IPS-18a (cell line): ENCODE measurements around the gene CACNA2D4.

ENCODE experiments used
- H3K27ac ChIP-seq: one replicate; pipeline ENCODE4 v1.5.1; 2013; ENCODE audit warnings: low read length
- H3K27me3 ChIP-seq: one replicate; pipeline ENCODE4 v1.6.1; 2013; ENCODE audit warnings: mild to moderate bottlenecking, low read length; ENCODE audit not compliant: control insufficient read depth, insufficient read depth
- H3K36me3 ChIP-seq: one replicate; pipeline ENCODE4 v1.6.1; 2013; ENCODE audit warnings: low read depth, low read length; ENCODE audit not compliant: control insufficient read depth
- H3K4me1 ChIP-seq: one replicate; pipeline ENCODE4 v1.6.1; 2013; ENCODE audit warnings: low read depth, low read length; ENCODE audit not compliant: control insufficient read depth
- H3K4me3 ChIP-seq: one replicate; pipeline ENCODE4 v1.5.1; 2013; ENCODE audit warnings: low read length
- H3K9ac ChIP-seq: one replicate; pipeline ENCODE4 v1.6.1; 2013; ENCODE audit warnings: mild to moderate bottlenecking, low read length, moderate library complexity
- H3K9me3 ChIP-seq: one replicate; pipeline ENCODE4 v1.6.1; 2013; ENCODE audit warnings: low read depth, low read length; ENCODE audit not compliant: control insufficient read depth

CACNA2D4 gene

DNA sequence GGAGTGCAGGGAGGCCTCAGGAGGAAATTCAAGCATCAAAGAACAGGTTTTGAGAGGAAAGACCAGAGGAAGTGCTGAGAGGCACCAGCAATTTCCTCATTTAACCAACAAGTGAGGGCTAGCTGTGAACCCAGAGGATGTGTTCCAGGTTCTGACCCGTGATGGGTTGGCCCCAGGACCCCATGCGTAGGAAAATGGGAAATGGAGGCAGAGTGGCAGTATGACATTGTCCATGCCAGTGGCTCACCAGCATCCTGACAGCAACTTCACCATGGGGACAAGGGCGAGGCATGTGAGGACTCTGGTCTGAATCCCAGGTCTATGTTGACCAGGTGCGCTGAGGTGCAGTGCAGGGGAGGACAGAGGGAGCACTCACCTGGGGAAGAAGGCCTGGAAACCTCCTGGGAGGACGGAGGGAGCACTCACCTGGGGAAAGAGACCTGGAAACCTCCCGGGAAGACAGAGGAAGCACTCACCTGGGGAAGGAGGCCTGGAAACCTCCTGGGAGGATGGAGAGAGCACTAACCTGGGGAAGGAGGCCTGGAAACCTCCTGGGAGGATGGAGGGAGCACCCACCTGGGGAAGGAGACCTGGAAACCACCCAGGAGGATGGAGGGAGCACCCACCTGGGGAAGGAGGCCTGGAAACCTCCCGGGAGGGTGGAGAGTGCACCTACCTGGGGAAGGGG lies 6.7 kb upstream of the CACNA2D4 start:
- Histone ChIP-seq H3K36me3 (no peaks in the 10 kb centered on the region), H3K9ac (no peak overlapping the region), H3K4me1 (no peaks in the 10 kb centered on the region), H3K4me3 (no peak overlapping the region), H3K9me3 (no peaks in the 10 kb centered on the region), H3K27me3 (no peaks in the 10 kb centered on the region), H3K27ac (no peak overlapping the region)

DNA sequence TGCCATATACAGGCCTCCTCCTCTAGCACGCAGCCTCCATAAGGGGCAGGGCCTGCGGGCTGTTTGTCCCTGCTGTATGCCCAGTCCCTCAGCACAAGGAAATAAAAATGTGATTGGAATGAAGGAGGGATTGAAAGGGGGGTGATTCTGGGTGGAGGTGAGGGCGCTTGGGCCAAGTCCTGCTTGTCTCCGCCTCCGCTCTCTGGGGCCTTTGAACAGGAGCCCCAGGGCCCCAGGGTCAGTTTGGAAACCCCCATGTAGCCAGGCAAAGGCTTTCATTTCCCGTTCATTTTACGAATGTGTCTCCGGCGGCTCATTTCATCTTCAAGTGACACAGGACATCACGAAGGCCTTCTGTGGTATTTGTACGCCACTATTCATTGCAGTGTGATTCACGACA lies 4.5 kb upstream of the CACNA2D4 start:
- H3K4me1 ChIP-seq = no peaks in the 10 kb centered on the region
- H3K9me3 ChIP-seq = no peaks in the 10 kb centered on the region
- no peaks in the 10 kb centered on the region for H3K27me3 ChIP-seq

DNA sequence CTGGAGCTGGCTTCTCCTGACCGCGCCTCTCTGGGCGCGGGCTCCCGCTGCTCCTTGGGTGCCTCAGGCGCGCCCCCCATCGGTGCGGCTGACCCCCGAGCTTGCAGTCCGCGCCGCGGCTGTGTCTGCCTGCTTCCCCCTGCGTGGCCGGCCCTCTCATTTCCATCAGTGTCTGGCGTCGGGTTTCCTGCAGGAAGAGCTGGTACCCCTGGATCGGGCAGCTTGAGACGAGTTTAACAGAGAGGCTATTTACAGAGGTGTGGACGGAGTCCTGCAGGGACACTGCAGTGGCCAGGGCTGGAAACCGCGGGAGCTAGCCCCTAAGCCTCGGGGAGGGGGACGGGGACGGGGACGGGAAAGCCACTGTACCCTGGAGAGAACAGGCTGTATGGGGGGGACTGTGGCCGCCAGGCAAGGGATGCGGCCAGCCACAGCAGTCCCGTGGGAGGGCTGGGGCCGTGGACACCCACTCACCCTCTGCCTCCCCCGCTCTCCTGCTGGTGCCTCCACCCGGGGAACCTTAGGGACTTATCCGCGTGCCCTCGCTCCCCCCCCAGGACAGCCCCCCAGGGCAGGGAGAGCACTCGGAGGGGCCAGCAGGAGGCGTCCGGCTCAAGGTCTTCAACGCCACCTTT lies 3.7 kb upstream of the CACNA2D4 start:
- no peak overlapping the region for H3K9ac ChIP-seq
- H3K27ac ChIP-seq = no peak overlapping the region
- H3K27me3 ChIP-seq = no peaks in the 10 kb centered on the region
- H3K36me3 ChIP-seq = no peaks in the 10 kb centered on the region
- H3K4me1 ChIP-seq = no peaks in the 10 kb centered on the region
- H3K9me3 ChIP-seq = no peaks in the 10 kb centered on the region
- no peak overlapping the region for H3K4me3 ChIP-seq

More for the DNA sequence above, 4.5 kb upstream of the CACNA2D4 start:
- H3K9ac ChIP-seq = no peak overlapping the region
- no peaks in the 10 kb centered on the region for H3K36me3 ChIP-seq
- no peak overlapping the region for H3K4me3 ChIP-seq
- H3K27ac ChIP-seq = no peak overlapping the region

DNA sequence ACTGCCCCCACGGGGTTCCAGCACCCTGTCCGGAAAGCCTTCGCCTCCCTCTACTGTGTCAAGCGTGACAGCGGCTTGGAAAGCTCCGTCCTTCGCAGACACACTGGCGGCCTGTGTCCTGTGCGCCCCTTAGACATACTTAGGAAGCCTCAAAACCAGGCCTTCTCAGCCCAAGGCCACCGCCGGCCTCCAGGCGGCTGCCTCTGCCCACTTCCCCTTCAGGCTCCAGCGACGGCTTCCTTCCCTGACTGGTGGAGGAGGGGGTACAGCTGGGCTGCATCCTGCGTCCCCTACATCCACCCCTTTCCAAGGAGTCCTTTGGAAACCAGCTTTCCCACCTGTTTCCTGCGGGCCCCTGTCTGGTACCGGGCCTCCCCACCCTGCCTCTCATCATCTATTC lies 2.5 kb upstream of the CACNA2D4 start:
- Histone ChIP-seq H3K9ac (no peak overlapping the region), H3K9me3 (no peaks in the 10 kb centered on the region), H3K36me3 (no peaks in the 10 kb centered on the region), H3K27me3 (no peaks in the 10 kb centered on the region), H3K4me3 (no peak overlapping the region), H3K4me1 (no peaks in the 10 kb centered on the region), H3K27ac (no peak overlapping the region)

DNA sequence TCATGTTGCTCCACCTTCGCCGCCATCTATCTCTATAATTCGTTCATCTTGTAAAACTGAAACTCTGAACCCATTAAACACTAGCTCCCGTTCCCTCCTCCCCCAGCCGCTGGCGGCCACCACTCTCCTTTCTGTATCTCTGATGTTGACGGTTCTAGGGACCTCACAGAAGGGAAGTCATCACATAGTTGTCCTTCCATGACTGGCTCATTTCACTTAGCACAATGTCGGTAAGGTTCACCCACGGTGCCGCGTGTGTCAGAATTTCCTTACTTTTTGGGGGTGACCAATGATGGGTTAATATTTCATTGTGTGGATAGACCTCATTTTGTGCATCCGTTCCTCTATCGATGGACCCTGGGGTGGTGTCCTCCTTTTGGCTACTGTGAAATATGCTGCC lies 2.0 kb upstream of the CACNA2D4 start:
- H3K27me3 ChIP-seq = no peaks in the 10 kb centered on the region
- no peak overlapping the region for H3K9ac ChIP-seq
- H3K27ac ChIP-seq = no peak overlapping the region
- H3K4me3 ChIP-seq = no peak overlapping the region
- no peaks in the 10 kb centered on the region for H3K4me1 ChIP-seq
- no peaks in the 10 kb centered on the region for H3K9me3 ChIP-seq
- no peaks in the 10 kb centered on the region for H3K36me3 ChIP-seq

DNA sequence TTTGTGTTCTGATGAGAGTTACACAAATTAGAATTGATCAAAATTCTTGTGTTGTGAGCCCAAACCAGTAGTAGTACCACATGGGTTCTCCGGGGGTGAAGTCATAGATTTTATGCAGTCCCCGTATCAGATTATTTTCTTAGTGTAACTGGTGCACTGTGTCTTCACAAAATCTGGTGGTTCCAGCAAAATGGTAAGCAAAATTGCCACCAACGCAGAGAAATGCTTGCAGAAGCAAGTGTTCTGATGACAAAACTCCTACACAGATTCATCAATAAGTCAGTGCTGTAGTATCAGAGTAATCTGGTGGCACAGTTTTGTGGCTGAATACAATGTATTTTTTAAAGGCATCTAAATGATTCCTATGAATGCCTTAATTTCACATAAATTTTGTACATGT lies 1.3 kb upstream of the CACNA2D4 start:
- H3K9me3 ChIP-seq = no peaks in the 10 kb centered on the region
- H3K4me3 ChIP-seq = no peak overlapping the region
- H3K4me1 ChIP-seq = no peaks in the 10 kb centered on the region
- H3K9ac ChIP-seq = no peak overlapping the region
- H3K27me3 ChIP-seq = no peaks in the 10 kb centered on the region
- no peak overlapping the region for H3K27ac ChIP-seq
- no peaks in the 10 kb centered on the region for H3K36me3 ChIP-seq

DNA sequence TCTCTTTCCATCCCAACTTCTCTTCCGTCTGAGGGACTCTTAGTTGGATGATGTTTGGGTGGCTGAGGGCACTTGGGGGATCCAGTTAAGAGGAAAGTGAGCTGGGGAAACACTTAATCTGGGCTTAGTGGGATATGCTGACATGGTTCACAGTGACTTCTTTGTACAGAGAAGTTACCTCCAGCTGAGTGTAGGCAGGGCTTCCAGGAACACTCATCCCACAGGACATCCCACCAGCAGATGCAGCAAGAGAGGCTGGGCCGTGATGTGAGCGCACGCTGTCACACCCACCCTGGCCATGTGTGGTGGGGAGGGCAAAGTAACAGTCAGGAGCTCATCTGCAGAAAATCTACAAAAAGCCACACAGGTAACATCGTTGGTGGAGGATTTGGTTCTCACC lies 832 bp upstream of the CACNA2D4 start:
- no peak overlapping the region for H3K9ac ChIP-seq
- no peak overlapping the region for H3K4me3 ChIP-seq
- H3K36me3 ChIP-seq = no peaks in the 10 kb centered on the region
- H3K9me3 ChIP-seq = no peaks in the 10 kb centered on the region
- H3K27ac ChIP-seq = no peak overlapping the region
- H3K4me1 ChIP-seq = no peaks in the 10 kb centered on the region
- no peaks in the 10 kb centered on the region for H3K27me3 ChIP-seq

DNA sequence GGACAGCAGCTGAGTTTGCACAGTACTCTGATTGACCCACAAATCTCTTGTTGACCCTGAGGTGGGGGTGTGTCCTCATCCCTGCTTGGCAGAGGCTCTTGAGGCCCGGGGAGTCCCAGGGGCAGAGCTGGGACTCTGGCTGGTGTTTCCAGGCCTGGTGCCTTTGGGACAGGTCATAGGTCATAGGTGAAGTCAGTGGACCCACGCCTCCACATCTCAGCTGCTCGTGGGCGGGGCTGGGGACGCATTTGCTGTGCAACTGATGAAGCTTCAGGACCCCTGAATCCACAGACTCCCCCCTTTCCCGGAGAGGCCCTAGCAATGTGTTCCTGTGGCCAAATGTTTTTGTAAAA lies 408 bp upstream of the CACNA2D4 start:
- Histone ChIP-seq H3K27ac (no peak overlapping the region), H3K4me1 (no peaks in the 10 kb centered on the region), H3K27me3 (no peaks in the 10 kb centered on the region), H3K4me3 (no peak overlapping the region), H3K9me3 (no peaks in the 10 kb centered on the region), H3K36me3 (no peaks in the 10 kb centered on the region), H3K9ac (no peak overlapping the region)

DNA sequence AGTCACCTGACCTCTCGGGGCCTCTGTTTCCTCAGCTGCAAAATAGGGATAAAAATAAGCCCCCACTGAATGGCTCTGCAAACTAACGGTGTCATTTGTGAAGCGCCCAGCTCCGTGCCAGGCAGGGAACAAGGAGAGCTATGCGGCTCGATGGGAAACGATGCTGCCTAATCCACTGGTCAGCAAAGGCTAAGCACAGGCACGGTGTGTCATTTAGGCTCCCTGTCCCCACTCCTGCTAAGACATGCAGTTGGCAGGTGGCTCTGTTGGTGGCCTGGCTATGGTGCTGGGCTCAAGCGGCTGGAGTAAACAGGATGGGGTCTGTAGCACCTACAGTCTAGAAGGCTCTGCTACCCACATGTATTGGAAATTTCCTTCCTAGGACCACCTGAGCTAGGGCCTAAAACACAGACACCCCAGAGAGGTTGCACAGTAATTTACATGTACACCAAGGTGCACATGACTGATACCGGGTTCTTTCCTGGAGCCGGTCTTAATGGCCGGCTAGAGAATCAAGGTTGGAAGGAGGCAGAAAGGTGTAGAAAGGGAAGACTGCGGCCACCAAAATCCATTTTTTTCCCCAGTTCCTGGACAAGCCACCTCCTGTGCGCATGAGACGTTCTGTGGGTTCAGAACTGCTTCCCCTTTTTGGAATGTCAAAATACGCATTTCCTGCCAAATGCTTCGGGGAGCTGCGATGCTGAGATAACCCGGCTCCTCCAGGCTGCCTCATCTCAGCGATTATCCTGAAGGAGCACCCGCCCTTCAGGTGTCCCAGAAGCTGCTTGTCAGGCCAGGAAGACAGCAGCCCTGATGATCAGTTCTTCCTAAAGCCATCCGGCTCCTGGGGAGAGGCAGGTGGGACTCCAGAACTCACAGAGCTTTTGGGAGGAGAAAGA lies 1.0 kb downstream of the CACNA2D4 start:
- Histone ChIP-seq H3K9ac (no peak overlapping the region), H3K4me1 (no peaks in the 10 kb centered on the region), H3K27me3 (no peaks in the 10 kb centered on the region), H3K4me3 (no peak overlapping the region), H3K9me3 (no peaks in the 10 kb centered on the region), H3K36me3 (no peaks in the 10 kb centered on the region), H3K27ac (no peak overlapping the region)

DNA sequence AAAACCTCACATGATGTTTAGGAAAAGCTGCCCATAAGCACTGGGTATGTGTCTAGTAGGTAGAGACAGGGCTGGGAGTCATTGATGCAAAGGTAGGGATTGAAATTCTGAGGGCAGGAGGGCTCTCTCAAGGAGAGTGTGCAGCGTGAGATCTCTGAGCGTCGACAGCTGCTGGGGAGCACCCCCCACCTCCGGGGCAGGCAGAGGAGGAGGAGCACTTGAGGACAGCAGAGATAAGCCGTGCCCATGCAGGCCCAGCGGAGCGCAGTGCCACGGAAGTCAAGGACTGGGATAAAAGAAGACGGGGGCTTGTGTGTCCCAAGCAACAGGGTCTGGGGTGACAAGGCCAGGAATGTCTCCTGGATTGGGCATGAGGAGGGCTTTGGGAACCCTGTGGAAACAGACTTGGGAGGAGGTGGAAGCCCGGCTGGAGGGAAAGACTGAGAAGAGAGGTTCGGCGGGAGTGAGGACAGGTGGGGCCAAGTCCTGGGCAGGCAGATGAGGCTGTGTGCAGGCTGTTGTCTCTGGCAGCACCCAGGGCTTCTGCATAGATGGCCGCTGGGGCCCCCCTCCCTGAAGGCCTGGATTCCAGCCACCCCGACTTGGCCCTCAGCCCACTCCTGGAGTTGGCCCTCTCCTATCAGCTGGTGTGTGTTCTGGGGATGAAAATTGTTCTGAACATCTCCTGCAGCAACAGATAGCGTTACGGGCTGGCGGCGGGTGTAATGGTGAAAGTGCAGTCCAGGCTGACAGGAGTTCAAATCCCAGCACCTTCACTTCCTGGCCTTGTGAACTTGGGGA lies 1.9 kb downstream of the CACNA2D4 start:
- Histone ChIP-seq H3K4me1 (no peaks in the 10 kb centered on the region), H3K27me3 (no peaks in the 10 kb centered on the region), H3K27ac (no peak overlapping the region), H3K9ac (no peak overlapping the region), H3K9me3 (no peaks in the 10 kb centered on the region), H3K4me3 (no peak overlapping the region), H3K36me3 (no peaks in the 10 kb centered on the region)
